ENCODE results near the gene PLEKHG3.

Gene PLEKHG3

GRCh38 chr14:64752909-64753308, 48.7 kb downstream of the PLEKHG3 start:
- DNase-seq: no peak

- no peak for DNase-seq
Observed at GRCh38 chr14:64753374-64753773, 49.1 kb downstream of the PLEKHG3 start.

GRCh38 chr14:64753999-64754398, 49.8 kb downstream of the PLEKHG3 start:
- no peak for DNase-seq

DNA sequence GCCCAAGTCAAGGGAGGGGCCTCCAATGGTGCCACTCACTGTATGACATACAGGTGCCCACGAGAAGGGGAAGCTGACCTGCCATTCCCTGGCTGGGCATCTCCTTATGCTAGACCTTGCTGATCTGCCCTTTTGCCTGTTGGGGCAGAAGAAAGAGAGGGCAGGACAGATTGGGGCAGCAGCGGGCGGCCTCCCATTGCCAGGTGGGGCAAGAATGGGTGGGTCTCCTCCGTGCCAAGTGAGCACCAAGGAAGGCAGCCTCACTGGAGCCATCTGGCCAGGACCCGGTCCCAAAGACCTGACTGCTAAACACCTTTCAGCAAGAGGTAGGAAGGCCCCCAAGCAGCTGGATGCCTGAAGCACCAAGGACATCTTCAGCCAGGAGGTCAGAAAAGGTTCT, 50.5 kb downstream of the PLEKHG3 start:
- no peak for DNase-seq

GRCh38 chr14:64755781-64756221, 51.6 kb downstream of the PLEKHG3 start:
- no peak for DNase-seq

- no peak for DNase-seq
Observed at GRCh38 chr14:64756712-64757111, 52.5 kb downstream of the PLEKHG3 start.

DNA sequence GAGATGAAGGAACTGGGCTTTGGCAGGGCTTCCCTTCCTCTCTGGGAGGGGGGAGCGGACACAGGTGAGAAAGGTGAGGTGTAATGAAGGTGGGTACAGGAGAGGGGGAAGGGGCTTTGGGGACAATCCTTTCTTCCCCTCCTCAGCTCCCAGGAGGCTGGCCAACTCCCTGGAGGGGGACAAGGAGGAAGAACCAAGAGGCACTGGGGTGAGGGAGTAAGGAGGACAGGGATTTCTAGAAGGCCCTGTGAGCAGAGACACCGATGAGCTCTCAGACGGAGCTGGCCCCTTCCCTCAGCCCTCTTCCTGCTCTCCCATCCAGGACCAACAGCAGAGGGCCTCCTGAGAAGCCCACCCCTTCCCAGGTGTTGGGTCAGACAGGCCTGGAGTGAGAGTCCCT, 53.4 kb downstream of the PLEKHG3 start:
- DNase-seq: no peak

DNA sequence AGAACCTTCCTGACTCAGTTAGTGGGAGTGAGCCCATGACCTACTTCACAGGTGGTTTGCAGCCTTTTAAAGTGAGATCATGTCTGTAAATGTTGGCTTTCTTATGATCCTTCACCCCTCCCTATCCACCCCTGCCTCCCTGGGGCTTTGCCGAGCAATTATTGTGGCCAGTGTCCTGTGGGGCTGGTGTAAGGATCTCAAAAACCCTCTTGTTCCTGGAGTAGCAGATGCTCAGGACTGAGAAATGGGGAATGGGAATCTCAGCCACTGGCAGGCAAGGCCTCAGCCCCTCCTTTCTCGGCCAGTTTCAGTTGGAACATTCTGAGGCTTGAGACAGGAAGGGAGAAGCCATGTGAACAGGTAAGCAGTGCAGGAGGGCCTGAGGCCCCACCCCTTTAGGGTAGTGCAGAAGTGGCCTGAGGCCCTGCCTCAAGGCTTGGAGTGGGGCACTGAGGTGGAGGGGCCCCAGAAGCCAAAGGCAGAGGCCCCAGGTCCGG, 53.8 kb downstream of the PLEKHG3 start:
- DNase-seq: no peak

DNA sequence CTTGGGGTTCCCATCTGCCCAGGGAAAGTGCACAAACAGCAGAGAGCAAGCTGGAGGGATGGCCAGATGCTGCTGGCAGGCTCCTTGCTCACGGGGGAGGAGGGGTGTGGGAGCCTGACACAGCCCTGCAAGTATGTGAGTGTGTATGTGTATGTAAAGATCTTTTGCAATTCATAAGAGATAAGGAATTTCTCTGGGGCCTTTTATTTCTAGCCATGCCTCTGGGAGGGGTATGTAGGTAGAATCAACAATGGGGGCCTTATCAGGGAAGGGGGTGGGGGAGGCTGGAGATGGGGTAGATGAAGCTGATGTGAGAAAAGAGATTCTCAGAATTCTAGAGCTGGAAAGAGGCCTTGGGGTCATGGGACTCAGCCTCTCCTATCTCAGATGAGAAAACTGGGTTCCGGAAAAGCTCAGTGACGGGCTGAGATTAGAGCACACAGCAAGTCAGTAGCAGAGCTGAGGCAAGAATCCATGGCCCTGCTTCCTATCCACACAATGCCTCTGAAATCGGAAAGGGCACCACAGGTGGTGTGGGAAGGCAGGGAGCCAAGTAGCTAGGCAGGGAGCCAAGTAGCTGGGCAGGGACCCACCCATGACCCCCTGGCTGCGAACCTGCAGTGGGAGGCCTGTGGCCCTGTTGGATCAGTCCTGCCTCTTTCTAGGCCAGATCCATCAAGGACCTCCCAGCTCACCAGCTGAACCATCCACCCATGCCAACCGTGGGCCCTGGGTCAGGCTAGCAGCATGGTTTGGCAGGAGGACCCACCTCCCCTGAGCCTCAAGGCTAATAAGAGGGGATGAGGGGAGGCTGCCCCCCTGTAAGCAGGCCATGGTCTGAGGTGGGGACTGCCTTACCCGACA, 54.7 kb downstream of the PLEKHG3 start:
- DNase-seq: no peak

DNA sequence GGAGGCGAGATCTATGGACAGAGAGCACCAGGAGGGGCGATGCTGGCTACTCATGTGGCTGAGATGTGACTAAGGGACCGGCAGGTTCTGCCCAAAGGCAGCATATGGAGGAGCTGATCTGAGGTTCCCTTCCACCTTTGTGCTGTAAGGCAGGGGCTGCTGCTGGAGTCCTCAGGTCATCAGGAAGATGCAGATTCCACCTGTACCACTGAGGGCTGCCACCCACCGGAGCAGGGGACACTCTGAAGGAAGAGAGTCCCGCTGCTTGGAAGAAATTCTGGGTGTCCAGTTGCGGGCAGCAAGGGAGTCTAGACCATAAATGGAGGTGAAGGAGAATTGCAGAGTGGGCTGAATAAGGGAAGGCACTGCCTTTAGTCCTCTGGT, 55.3 kb downstream of the PLEKHG3 start:
- no peak for DNase-seq

GRCh38 chr14:64760146-64760755, 56.0 kb downstream of the PLEKHG3 start:
- DNase-seq: peak; percentile 19

- no peak for DNase-seq
Observed at GRCh38 chr14:64760916-64761315, 56.7 kb downstream of the PLEKHG3 start.

DNA sequence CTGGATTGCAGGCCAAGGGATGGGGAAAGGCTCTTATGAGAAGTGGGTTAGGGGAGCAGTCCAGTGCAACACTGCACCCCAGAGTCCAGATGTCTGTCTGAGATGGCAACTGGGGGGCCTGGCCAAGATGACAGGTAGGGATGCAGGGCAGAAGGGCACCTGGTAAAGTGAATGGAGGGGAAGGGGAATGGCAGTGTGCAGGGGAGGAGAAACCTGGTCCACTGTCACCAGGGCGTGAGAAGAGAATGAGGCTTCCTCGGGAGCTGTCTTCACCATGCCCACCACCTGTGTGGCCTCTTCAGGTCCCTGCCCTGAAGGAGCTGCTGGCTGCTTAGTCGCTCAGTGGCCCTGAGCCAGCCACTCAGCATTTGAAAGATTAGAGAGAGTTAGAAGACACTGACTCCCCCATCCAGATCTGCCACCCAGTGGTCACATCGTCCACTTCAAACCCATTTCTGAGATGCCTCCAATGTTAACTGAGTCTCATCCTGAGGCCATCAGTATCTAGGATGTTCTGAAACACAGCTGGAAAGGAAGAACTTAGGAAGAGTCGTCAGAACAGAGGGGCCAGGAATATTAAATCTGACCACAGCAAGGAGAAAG, 57.3 kb downstream of the PLEKHG3 start:
- no peak for DNase-seq

DNA sequence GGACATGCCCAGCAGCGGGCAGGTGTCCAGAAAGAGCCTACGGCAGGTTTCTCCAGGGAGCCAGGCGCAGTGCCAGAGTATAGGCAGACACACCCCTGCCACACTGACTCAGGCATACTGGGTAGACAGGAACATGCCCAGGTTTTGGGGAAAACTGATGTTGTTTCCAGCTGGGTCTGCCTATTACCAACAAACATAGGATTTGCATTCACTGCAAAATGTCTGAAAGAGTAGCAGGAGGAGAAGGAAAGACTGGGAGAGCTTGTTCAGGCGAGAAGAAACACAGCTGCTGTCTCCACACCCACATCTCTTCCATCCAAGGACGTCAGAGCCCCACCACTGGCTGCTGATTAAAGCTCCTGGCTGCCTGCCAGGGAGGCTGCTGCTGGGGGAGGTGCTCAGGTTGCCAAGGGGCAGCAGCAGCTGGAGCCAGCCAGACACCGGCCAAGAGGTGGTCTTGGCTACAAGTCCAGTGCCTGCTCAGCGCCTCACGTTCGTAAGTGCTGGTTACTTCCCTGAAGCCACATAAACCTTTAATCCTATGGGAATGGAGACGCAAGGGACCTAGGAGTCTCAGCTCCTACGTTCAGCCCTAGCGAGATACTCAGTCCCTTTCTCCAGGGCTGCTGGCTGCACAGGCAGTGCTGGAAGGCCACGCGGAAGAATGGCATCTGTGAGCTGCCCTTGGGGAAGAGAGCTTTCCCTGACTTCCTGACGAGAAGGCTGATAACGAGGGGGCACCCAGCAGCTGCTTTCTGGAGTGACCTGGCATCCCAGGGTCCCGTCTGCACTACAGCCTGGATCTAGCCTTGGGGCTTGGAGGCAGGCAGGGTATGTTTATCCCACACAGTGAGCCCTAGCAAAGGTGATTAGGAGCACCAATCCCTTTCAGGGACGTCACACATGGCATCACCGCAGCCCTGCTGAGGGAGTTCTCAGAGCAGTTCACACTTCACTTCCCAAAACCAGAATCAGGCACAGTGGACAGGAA, 58.1 kb downstream of the PLEKHG3 start:
- peak; percentile 76 for DNase-seq

- DNase-seq: no peak
Observed at GRCh38 chr14:64763085-64763782, 59.0 kb downstream of the PLEKHG3 start.

DNA sequence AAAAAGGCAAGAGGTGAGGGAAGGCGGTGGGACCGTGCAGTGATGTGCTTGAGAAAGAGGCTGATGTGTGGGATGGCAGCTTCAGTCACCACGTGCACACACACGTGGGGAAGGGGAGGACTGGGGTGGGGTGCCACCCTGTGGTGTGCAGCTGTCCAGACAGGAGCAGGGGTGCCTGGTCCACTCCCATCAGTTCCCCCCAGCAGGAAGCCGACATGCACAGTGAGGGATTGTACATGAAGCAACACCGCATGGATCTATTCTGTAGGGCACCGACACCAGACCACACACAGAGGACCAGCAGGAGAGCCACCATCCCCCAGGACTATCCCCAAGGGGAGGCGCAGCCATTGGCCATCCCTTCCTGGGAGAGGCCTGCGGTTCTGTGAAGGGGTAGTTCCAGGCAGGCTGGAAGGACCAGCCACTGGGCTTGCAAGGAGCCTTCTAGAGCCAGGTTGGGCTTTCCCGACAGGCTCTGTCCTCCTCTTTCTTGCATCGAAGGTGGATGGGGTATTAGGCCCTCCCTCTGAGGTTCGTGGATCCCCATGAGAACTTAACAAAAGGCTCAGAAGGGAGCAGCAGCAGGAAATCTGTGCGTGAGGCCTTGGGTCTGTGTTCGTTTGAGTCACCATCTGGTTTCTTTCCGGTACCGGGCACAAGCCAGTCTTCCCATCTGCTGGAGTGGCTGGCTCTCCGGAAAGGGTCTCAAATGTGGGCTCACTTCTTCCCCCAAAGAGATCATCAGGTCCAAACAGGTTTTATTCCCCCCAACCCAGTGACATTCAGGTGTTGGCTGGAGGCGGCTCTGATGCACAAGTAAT, 59.8 kb downstream of the PLEKHG3 start:
- peak; percentile 7 for DNase-seq

DNA sequence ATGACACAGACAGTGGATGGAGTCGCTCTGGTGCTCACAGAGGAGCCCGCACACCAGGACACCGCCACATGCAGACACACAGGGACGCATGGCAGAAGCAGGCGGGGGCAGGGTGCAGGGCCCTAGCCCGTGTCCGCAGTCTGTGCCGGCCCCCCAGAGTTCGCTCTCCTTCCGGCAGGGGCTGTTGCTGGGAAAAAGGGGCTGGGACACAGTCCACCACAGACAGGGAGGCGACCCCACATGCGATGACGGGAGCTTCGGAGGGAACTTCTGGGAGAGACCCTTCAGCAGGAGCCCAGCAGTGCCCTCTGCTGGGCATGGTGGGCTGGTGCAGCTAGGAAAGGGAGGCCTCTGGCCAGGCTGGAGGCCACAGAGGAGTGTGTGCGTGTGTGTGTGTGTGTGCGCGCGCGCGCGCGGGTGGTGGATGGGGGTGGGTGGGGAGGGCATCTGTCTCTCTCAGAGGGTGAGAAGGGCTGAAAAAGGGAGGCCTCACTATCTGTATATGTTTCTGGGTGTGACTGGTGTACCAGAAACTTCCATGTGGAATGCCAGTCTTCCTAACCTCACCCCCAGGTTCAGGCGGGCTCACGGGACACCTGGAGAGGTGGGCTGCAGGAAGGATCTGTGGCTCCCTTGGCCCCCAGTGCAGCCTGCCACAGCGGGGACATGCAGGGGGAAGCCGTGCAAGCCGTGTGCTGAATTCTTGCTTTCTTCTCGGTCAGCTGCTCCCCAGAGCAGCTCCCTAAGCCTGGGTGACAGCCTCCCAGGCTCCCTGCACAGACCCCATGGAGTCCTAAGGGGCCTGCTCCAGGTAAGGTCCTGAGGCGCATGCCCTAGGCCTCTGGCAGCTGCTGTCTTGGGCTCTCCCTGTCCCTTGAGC, 60.7 kb downstream of the PLEKHG3 start:
- DNase-seq: peak; percentile 41

- DNase-seq: no peak
Observed at GRCh38 chr14:64765740-64766302, 61.6 kb downstream of the PLEKHG3 start.

- DNase-seq: no peak
Observed at GRCh38 chr14:64766430-64767151, 62.4 kb downstream of the PLEKHG3 start.
